ENCODE measurements around the gene EIF3K. TPM values are rescaled to one million over a fixed set of nuclear protein-coding genes. Genes with fewer than 3 reads are reported as not detected.

EIF3K gene
- total RNA-seq, 3 donors from 2014 or later = 370 to 409 (median 401) TPM

DNA sequence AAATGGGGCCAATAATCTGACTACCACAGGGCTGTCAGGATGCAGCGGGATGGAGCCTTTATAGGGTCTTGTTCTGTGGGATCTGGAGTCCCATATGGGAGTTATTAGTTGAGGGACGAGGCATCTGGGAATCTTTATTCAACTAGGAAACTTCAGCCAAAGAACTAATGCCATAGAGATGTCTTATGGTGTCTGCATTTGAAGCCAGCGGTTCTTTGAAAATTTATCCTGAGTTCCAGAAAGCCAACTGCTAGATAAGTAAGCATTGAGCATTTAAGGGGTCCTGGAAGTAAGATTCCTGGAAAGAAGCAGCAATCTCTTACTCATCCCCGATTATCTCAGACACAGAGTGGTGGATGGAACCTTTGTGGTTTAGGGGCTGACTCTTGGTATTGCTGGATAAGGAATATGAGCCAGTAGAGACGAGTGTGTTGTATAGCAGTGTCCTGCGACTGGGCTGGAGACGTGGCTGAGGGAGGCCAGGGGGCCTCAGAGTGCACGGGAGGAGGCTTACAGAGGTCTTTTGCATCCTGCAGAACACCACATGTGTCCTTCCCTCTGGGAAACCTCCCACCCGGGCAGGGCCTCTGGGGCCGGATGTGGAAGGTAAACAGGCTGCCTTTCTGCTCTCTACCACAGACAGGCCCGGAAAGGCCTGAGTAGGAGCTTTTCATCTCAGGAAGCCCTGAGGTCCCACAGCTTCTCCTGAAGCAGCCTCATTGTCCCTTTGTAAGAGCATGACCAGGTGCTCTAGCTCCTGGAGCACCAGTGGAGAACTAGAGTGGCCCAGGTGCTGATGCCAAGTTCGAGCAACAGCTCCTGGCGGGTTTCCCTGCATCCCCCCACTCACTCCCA is 57.3 kb downstream of the EIF3K start:
- Mint-ChIP-seq H3K9me3 (no peaks in the 10 kb centered on the region), H3K4me1 (ENCODE audit: low read depth) (peaks cover 75% of the 10 kb centered on the region), H3K4me3 (no peak overlapping the region), H3K36me3 (ENCODE audit: insufficient read depth) (peaks cover 9% of the 10 kb centered on the region), H3K27me3 (ENCODE audit: low read depth) (no peaks in the 10 kb centered on the region)
- no peak for DNase-seq
- no peak for ATAC-seq

GRCh38 chr19:38676878-38677646 is 58.1 kb downstream of the EIF3K start:
- DNase-seq (no peak), ATAC-seq (no peak)
- Mint-ChIP-seq H3K27me3 (ENCODE audit: low read depth) (no peaks in the 10 kb centered on the region), H3K36me3 (ENCODE audit: insufficient read depth) (peaks cover 14% of the 10 kb centered on the region), H3K4me3 (peak overlapping the region; percentile 21), H3K4me1 (ENCODE audit: low read depth) (peaks cover 73% of the 10 kb centered on the region), H3K9me3 (no peaks in the 10 kb centered on the region)

DNA sequence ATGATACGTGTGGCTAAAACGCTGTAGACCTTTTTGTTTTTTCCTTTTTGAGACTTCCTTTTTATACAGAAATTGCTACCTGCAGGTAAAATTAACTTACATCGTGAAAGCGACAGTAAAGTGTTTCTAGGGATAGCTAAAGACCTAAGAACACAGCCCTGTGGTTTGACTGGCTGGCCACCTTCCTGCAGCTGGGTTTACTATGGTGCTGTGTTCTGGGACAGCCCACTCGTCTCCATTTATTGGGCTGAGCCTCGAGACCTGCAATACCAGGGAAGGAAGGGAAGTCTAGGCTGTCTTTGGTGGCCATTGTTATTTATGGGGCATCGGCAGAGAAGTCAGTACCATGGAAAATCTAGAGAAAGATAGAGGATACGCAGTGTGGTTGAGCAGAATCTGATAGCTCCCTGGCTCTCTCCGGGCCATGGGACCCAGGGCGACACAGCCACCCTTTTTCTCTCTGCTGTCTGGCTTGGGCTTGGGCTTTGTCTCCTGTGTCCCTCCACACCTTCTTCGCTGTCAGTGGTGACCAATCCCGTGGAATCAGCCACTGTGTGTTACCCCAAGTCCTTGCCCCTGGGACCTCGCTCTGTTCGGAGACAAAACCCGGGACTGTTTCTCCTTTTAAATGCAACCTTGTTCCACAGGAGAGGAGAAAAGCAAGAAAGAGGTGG is 59.4 kb downstream of the EIF3K start:
- DNase-seq (no peak), ATAC-seq (no peak)
- Mint-ChIP-seq H3K9me3 (no peaks in the 10 kb centered on the region), H3K4me3 (no peak overlapping the region), H3K4me1 (ENCODE audit: low read depth) (peaks cover 86% of the 10 kb centered on the region), H3K27me3 (ENCODE audit: low read depth) (no peaks in the 10 kb centered on the region), H3K36me3 (ENCODE audit: insufficient read depth) (peaks cover 19% of the 10 kb centered on the region)

DNA sequence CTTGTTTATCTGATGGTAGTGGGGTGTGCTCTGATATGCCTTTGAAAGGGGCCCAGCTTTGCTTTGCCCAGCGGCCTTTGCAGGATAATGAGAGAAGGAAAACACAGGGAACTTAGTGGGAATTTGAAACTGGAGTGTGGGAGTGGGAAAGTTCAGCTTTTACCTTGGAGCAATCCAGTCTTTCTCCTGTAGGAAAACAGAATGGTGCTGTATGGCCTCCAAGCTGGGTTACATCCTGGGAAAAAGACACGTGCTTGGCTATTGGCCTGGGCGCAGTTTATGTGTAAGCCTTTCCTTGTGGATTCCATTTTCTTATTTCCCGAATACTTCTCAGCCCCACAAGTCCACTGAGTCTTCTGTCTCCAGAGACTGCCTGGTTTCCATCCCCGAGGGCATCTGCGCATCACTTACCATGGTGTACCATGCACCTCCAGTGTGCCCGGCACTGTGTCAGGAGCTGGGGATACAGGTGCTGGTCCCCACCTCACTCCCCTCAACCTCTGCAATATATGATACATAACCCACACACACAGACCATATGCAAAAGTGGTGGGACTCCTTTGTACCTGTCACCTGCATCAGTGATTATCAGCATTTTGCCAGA is 60.0 kb downstream of the EIF3K start:
- peaks cover 19% of the 10 kb centered on the region for H3K36me3 Mint-ChIP-seq (ENCODE audit: insufficient read depth)
- DNase-seq (no peak), ATAC-seq (no peak)
- H3K27me3 Mint-ChIP-seq (ENCODE audit: low read depth) = no peaks in the 10 kb centered on the region
- H3K4me1 Mint-ChIP-seq (ENCODE audit: low read depth) = peaks cover 90% of the 10 kb centered on the region
- H3K9me3 Mint-ChIP-seq = no peaks in the 10 kb centered on the region
- H3K4me3 Mint-ChIP-seq = no peak overlapping the region

GRCh38 chr19:38679839-38680238 is 60.9 kb downstream of the EIF3K start:
- Mint-ChIP-seq H3K9me3 (no peaks in the 10 kb centered on the region), H3K36me3 (ENCODE audit: insufficient read depth) (peaks cover 19% of the 10 kb centered on the region), H3K4me1 (ENCODE audit: low read depth) (peaks cover 92% of the 10 kb centered on the region), H3K4me3 (no peak overlapping the region), H3K27me3 (ENCODE audit: low read depth) (no peaks in the 10 kb centered on the region)
- ATAC-seq (no peak), DNase-seq (no peak)

DNA sequence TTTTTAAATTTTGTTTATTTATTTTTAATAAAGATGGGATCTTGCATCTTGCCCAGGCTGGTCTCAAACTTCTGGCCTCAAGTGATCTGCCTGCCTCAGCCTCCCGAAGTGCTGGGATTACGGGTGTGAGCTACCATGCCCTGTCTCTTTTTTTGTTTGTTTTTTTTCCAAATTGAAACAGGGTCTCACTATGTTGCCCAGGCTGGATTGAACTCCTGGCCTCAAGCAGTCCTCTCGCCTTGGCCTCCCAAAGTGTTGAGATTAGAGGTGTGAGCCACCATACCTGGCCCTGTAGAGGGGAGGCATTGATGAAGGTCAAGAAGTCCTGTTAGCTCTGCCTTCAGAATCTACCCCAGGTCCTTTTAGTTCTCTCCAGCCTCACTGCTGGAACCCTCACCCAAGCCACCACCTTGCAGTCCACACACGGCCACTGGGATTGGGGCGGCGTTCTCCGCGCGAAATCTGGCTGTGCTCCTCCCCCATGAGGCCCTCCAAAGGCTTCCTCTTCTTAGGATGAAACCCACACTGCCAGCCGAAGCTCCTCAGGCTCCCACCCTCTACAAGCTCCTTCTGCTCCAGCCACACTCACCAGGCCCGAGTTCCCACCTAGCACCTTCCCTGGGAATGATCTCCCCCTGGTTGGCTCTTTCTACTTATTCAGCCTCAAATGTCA is 63.3 kb downstream of the EIF3K start:
- DNase-seq (no peak), ATAC-seq (no peak)
- Mint-ChIP-seq H3K9me3 (no peaks in the 10 kb centered on the region), H3K27me3 (ENCODE audit: low read depth) (no peaks in the 10 kb centered on the region), H3K4me3 (no peak overlapping the region), H3K36me3 (ENCODE audit: insufficient read depth) (peaks cover 13% of the 10 kb centered on the region), H3K4me1 (ENCODE audit: low read depth) (peaks cover 92% of the 10 kb centered on the region)

GRCh38 chr19:38682872-38683392 is 63.9 kb downstream of the EIF3K start:
- Mint-ChIP-seq H3K4me3 (no peak overlapping the region), H3K36me3 (ENCODE audit: insufficient read depth) (peaks cover 13% of the 10 kb centered on the region), H3K27me3 (ENCODE audit: low read depth) (no peaks in the 10 kb centered on the region), H3K9me3 (no peaks in the 10 kb centered on the region), H3K4me1 (ENCODE audit: low read depth) (peaks cover 90% of the 10 kb centered on the region)
- ATAC-seq (no peak), DNase-seq (no peak)

- Mint-ChIP-seq H3K9me3 (no peaks in the 10 kb centered on the region), H3K4me3 (peak overlapping the region; percentile 20), H3K36me3 (ENCODE audit: insufficient read depth) (peaks cover 13% of the 10 kb centered on the region)
Observed at GRCh38 chr19:38683393-38684077, 64.5 kb downstream of the EIF3K start.

GRCh38 chr19:38684078-38684861 is 65.3 kb downstream of the EIF3K start:
- DNase-seq = no peak
- Mint-ChIP-seq H3K36me3 (ENCODE audit: insufficient read depth) (peaks cover 13% of the 10 kb centered on the region), H3K4me3 (no peak overlapping the region), H3K27me3 (ENCODE audit: low read depth) (no peaks in the 10 kb centered on the region), H3K9me3 (no peaks in the 10 kb centered on the region), H3K4me1 (ENCODE audit: low read depth) (peaks cover 82% of the 10 kb centered on the region)
- ATAC-seq = peak; percentile 41 to 44

More at GRCh38 chr19:38683393-38684077, 64.5 kb downstream of the EIF3K start:
- Mint-ChIP-seq H3K4me1 (ENCODE audit: low read depth) (peaks cover 85% of the 10 kb centered on the region), H3K27me3 (ENCODE audit: low read depth) (no peaks in the 10 kb centered on the region)
- peak; percentile 54 for DNase-seq
- ATAC-seq = peak; percentile 57 to 67

GRCh38 chr19:38684862-38685665 is 66.1 kb downstream of the EIF3K start:
- Mint-ChIP-seq H3K27me3 (ENCODE audit: low read depth) (no peaks in the 10 kb centered on the region), H3K36me3 (ENCODE audit: insufficient read depth) (peaks cover 13% of the 10 kb centered on the region), H3K4me3 (no peak overlapping the region), H3K9me3 (no peaks in the 10 kb centered on the region), H3K4me1 (ENCODE audit: low read depth) (peaks cover 83% of the 10 kb centered on the region)
- no peak for DNase-seq
- no peak for ATAC-seq

GRCh38 chr19:38685666-38686529 is 66.9 kb downstream of the EIF3K start:
- Mint-ChIP-seq H3K27me3 (ENCODE audit: low read depth) (no peaks in the 10 kb centered on the region), H3K36me3 (ENCODE audit: insufficient read depth) (peaks cover 15% of the 10 kb centered on the region), H3K4me3 (peak overlapping the region; percentile 31), H3K4me1 (ENCODE audit: low read depth) (peaks cover 80% of the 10 kb centered on the region), H3K9me3 (no peaks in the 10 kb centered on the region)
- no peak for DNase-seq
- peak; percentile 11 to 18 for ATAC-seq
